Epithelial cell of prostate (primary cell): Measurements from ENCODE around the gene FXYD4.
A peak's percentile ranks its signal among the peaks of the same experiment; 100 is the strongest.

Experiments
- DNase-seq: peaks from one replicate; pipeline ENCODE4 v3.0.0-alpha.2; 2011; ENCODE audit warnings: low read depth, low spot score
- H3K27ac ChIP-seq: fragments of 450-650 bp; 2 replicates; pipeline ENCODE4 v1.5.1; 2017; ENCODE audit warnings: mild to moderate bottlenecking

Gene FXYD4

GRCh38 chr10:43343126-43343525 is 28.3 kb upstream of the FXYD4 start:
- DNase-seq, result no peak
- no peak overlapping the region for H3K27ac ChIP-seq

DNA sequence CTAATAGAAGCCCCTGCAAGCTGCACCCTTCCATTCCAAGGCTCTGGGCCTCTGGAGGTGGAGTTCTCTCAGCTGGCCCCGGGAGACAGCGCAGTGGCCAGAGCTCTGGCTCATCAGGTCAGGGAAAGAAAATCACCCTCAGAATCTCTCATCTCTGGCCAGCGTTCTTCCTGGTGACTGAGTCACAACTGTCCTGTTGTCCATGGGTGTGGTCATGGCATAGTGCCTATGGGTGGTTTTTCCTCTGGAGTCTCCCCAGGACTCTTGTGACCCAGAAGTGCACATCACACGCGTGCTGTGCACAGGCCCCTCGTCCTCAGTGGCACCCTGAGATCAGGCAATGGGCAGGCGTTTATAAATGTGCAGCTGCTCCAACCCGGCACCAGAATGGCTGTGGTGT is 27.4 kb upstream of the FXYD4 start:
- H3K27ac ChIP-seq, result no peak overlapping the region
- no peak for DNase-seq

DNA sequence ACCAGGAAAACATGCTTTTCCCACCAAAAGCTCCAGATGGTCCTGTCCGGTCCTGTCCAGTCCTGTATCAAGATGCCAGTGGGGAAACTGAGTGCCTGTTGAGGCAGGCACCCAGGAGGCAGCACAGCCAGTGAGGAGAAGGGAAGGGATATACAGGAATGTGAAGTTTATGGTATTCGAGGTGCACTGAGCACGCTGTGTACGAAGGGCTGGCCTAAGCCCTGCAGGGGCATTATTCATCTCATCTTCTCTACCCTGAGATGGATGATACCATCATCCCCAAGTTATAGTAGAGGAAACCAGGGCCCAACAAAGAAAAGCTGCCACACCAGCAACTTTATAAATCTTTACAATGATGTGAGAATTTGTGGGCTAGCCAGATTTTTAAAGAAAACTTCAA is 23.4 kb upstream of the FXYD4 start:
- no peak overlapping the region for H3K27ac ChIP-seq
- DNase-seq, result no peak

- DNase-seq, result no peak
- H3K27ac ChIP-seq, result no peak overlapping the region
These were observed 22.7 kb upstream of the FXYD4 start for GRCh38 chr10:43348511-43349312.

DNA sequence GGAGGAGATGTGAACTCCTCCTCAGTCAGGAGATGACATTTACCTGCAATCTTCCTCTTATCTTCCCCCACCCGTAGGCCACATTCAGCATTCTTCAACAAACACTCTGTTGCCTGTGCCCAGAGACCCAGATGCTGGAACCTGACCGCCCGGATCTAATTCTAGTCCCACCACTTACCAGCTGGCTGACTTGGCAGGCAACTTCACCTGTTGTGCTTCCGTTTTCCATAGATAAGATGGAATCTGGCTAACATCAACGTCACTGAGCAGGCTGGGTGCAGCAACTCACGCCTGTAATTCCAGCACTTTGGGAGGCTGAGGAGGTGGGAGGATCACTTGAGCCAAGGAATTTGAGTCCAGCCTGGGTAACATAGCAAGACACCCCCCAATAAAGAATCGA is 21.3 kb upstream of the FXYD4 start:
- DNase-seq, result no peak
- no peak overlapping the region for H3K27ac ChIP-seq

DNA sequence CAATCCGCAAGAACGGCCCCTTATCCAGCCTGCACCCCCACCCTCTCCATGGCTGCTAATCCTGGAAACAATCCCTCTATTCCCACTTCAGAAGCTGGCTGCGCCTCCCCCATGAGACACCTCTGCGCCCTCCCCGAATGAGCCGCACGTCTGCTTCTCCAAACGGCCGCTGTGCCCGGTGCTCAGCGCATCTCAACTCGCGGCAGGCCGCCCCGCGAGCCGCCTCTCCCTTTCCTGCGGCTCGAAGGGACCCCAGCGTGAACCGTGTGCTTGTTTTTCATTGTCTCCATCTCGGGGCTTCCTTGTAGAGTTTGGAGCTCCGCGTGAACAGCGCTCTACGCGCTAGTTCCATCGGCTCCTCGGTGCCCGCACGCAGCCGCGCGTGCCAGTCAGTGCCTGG is 20.8 kb upstream of the FXYD4 start:
- DNase-seq, result no peak
- H3K27ac ChIP-seq, result no peak overlapping the region

DNA sequence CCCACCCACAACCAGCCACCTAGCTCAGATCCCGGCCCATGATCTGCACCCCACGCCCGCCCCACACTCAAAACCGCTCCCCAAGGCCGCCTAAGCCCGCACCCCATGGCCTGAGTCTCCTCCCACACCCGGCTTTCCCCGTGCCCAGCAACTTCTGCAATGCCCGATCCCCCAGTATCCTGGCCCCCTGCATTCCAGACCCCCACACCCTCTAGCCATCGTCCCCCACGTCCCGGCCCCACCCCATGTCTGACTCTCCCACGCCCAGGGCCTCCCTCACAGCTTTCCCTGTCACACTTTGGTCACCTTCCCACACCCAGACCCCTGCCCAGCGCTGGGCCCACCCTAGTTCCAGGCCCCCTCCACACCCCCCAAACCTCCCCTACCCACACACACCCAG is 20.1 kb upstream of the FXYD4 start:
- no peak overlapping the region for H3K27ac ChIP-seq

DNA sequence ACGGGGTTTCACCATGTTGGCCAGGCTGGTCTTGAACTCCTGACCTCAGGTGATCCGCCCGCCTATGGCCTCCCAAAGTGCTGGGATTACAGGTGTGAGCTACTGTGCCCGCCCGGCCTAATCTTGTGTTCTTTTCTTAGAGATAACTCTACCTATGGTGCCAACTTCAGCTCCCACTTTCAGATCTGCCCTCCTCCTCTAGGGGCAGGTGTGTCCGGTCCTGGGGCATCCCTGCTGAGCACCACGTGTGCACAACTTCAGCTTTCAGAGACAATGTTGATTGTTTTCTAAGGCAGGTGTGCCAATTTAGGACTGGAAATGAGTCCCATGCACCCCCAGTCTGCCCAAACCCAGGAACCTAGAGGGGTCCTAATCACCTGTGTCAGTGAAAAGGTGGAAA is 18.5 kb upstream of the FXYD4 start:
- H3K27ac ChIP-seq, result no peak overlapping the region
- no peak for DNase-seq

More for the DNA sequence above, 20.1 kb upstream of the FXYD4 start:
- no peak for DNase-seq

DNA sequence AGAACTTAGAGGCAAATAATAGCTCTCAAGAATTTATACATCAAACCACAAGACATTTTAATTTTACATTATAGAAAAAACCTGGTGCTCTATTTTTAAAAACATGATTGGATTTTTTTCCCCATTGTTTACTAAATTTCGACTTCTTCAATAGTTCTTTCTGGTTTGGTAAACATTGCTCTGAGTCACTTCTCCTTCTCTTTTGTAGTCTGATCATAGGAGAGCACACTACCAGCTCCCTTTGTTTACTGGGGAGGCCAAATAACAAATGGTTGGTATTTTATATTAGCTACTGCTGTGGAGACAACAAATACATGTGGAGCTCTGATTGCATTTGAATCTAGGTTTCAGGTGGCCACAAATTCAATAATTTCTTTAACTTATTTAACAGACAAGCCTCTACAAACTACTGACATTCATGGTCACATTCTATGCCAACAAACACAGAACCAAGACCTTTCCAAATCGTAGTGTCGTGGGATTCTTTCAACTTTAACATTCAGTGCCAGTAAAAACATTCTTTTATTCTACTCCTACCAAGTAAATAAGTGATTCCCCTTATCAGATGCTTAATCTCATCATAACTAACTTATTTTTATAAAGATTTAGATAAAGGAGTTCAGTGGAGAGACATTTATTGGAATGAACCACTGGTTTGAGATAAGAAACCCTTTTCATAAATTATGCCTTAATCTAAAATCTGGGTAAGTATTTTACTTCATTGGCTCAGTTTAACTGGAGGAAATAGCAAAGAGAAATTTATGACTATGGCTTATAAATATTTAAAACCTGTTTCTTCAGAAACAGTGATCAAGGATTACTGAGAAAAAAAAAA is 17.7 kb upstream of the FXYD4 start:
- H3K27ac ChIP-seq, result peak overlapping the region; percentile 83
- DNase-seq, result no peak

DNA sequence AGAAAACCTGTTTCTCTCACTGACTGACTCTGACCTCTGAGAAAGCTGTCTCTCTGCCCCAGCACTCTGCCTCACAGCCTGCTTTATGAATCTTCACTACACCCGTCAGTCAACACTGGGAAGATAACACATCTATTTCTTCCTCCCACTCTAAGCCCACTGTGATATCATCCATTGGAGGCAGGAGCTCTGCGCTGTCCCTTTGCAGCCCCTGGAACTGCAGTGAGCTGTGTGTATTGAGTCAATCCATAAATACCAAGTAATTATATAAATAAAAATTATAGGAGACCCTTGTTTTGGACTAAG is 17.2 kb upstream of the FXYD4 start:
- H3K27ac ChIP-seq, result peak overlapping the region; percentile 83
- DNase-seq, result no peak

DNA sequence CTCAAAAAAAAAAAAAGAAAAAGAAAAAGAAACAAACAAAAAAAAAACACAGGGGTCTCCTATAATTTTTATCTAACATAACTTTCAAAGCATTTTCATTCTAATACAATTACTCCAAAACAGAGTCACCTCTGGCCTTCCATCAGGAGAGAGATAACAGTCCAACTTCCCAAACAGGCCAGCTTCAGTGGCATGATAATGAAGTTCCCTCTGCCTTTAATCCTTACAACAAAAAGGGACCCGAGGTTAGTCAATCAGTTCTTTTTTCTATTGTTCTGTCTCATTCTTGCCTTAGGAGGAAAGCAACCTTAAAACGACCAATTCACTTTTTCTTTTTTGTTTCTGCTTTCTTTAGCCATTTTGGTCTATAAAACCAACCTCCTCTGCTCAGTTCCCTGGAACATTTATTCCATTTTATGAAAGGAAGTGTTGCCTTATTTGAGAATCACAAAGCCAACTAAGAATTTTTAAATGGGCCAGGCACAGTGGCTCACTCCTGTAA is 16.5 kb upstream of the FXYD4 start:
- DNase-seq, result no peak
- peak overlapping the region; percentile 83 for H3K27ac ChIP-seq

DNA sequence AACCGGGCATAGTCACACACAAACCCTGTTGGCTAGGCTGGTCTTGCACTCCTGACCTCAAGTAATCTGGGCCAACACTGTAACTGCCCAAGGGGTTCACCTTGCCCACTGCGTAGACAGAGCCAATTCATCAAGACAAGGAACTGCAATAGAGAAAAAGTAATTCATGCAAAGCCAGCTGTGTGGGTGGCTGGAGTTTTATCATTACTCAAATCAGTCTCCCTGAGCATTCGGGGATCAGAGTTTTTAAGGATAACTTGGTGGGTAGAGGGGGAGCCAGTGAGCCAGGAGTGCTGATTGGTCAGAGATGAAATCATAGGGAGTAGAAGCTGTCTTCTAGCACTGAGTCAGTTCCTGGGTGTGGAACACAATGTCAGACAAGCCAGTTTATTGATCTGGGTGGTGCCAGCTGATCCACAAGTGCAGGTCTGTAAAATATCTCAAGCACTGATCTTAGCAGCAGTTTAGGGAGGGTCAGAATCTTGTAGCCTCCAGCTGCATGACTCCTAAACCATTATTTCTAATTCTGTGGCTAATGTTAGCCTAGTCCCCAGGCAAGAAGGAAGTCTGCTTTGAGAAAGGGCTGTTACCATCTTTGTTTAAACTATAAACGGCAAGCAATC is 15.6 kb upstream of the FXYD4 start:
- peak overlapping the region; percentile 83 for H3K27ac ChIP-seq
- peak; percentile 90 for DNase-seq

DNA sequence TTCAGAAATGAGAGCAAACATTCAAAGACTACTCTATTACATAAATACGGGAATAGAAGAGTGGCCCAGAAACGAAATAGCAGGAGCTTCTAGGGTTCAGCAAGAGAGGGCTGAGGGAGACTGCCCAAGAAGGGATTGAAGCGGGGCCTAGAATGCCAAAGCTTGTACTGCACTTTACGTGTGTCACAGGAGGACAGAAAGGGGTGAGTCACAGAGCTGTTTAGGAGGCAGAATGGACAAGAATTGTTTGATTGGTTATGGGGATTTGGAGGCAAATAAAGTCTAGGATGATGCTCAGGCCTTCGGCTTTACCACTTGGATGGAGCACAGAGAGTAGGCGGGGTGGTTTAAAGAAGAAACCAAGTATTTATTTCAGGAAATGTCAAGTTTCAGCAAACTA is 11.3 kb upstream of the FXYD4 start:
- no peak for DNase-seq

DNA sequence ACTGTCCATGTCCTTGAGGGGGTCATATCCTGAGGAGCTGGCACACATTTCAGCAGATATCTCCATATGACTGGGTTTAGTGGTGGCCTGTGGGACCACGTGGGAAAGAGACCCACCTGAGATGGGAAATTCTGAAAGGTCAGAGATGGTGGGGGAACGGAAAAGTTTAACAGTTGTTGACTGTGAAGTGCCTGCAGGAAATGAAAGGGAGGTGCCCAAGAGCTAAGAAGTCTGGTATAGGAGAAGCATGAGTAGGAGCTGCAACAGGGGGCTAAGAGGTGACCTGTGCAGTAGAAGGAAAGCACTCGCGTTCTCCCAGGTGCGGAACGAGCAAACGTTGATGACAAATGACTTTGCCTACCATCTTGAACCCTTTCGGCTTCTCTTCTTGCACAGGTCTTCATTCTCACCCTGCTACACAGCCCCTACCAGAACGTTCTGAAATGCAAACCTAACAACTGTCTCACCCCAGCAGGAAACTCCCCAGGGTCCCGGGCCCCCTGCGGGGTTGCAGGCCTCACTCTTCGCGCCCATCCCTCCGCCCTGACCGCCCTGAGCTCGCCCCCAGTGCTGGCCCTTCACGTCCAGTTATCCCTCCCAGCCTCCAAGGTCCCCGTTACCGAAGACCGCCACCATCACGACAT is 9.8 kb upstream of the FXYD4 start:
- no peak for DNase-seq
- H3K27ac ChIP-seq, result peak overlapping the region; percentile 52

More for the DNA sequence above, 11.3 kb upstream of the FXYD4 start:
- H3K27ac ChIP-seq, result peak overlapping the region; percentile 5

DNA sequence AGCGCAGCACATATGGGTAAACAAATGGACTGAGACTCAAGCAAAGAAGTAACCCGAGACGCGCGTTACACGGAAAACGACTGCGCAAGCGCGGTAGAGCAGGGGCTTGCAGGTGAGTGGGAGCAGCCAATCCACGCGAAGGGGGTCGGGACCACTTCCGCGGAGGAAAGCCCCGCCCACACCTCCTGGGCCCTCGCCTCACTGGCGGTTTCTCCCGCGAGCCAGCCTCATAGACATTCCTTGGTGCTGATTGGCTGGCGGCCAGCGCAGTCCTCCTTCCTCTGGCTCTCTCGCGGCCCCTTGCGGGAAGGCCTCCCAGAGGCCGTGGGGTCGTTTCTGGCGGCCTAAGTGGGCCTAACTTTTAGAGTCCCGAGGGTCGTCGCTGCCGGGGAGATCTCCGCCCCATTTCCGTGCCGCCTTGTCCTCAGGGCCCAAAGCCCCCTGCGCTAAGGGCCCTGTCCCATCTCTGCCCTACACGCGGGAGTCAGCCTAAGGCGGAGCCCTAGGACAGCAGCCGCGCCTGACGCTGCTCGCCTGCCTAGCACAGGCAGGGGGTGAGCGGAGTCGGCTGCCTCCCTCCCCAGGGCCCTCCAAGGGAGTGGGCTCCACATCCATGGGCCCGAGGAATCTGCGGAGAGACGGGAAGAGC is 9.1 kb upstream of the FXYD4 start:
- peak; percentile 73 for DNase-seq
- H3K27ac ChIP-seq, result peak overlapping the region; percentile 52

- DNase-seq, result no peak
- H3K27ac ChIP-seq, result no peak overlapping the region
These were observed 6.4 kb upstream of the FXYD4 start for GRCh38 chr10:43365001-43365400.

DNA sequence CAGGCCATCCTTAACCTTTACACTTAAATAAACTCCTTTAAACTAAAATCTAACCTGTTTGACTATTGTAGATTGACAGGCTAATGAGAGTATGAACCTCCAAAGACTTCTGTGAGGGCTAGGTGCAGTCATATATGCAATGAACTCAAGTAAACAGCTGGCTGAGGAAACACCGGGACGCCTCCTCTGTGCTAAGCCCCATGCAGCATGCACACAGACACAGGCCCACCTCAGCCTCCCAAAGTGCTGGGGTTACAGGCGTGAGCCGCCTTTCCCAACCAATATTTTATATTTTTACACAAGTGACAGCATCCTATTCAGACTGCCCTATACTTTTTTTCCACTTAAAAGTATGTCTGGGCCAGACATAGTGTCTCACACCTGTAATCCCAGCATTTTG is 1.5 kb upstream of the FXYD4 start:
- no peak for DNase-seq
- H3K27ac ChIP-seq, result no peak overlapping the region

DNA sequence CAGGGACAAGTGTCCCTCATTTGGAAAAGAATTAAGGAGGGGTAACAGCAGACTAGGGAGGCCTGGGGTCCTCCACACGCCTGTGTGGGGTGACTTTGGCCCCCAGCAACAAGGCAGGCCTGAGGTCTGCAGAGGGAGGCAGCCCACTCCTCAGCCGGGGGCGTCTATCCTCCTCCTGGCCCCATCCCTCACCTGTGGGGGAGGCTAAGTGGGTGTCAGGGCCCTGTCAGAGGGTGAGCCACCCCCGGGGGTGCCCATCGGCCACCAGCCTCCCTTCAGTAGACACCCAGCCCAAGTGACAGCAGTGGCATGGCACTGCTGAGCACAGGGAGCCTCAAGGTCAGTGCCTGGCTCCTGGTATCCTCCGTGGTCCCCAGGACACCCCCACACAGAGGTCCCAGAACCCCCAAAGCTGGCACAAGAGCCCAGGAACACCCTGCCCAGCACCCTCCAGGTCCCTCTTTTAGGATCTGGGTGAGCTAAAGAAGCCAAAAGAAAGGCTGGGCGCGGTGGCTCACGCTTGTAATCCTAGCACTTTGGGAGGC is 693 bp upstream of the FXYD4 start:
- no peak for DNase-seq
- H3K27ac ChIP-seq, result no peak overlapping the region

DNA sequence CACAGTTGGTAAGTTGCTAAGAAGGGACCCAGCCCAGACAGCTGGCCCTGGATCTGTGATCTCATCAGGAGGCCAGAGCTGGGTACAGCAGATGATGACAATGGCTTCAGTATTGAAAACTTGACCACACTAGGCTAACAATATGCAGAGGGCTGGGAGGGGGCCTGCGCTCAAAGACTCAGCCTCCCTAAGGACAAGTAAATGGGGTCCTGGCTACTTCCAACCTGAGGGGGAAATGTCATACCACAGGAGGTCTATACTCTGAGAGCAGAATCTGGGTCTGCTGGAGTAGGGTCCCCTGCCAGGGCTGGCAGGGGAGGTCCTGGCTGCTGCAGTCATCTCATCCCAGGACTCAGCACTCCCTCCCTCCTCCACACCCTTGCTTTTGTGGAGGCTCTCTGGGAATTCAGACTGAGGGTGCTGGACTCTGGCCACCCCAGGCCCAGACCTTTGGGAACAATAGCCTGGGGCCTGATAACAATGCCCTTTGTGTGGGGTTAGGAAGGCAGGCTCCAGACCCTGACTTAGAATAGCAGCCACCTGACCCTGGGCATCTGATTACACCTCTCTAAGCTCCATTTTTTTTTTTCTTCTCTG is 1.4 kb downstream of the FXYD4 start:
- H3K27ac ChIP-seq, result no peak overlapping the region
- DNase-seq, result no peak
